ENCODE measurements around the gene ZNF629. TPM values are rescaled to one million over a fixed set of nuclear protein-coding genes. Genes with fewer than 3 reads are reported as not detected.

The ZNF629 gene
- total RNA-seq (ENCODE audit: low replicate concordance): 13.7 and 24.5 TPM in 2 replicates

GRCh38 chr16:30786936-30787612, at the start of gene ZNF629:
TSS of gene ZNF629 (minus strand) at chr16:30787205. CDS start at chr16:30784482, 2,723 bp downstream.
- H3K9me3 ChIP-seq (ENCODE audit: low read depth): no peaks in the 10 kb centered on the region
- Mint-ChIP-seq H3K27ac (peak within 1 kb of the TSS; percentile 96), H3K36me3 (peaks cover 8% of the 10 kb centered on the region), H3K27me3 (ENCODE audit: insufficient read depth, low read depth) (peaks cover 12% of the 10 kb centered on the region), H3K4me3 (peak within 1 kb of the TSS; percentile 93), H3K9me3 (no peaks in the 10 kb centered on the region), H3K4me1 (peaks cover 14% of the 10 kb centered on the region)
- peaks cover 5% of the 10 kb centered on the region for H3K4me1 ChIP-seq
- H3K27me3 ChIP-seq: no peaks in the 10 kb centered on the region
- peak within 1 kb of the TSS; percentile 93 for H3K4me2 ChIP-seq
- no peaks in the 10 kb centered on the region for H3K36me3 ChIP-seq
- peaks cover 14% of the 10 kb centered on the region for H3F3A ChIP-seq (ENCODE audit: low read depth)
- H3K9ac ChIP-seq: peak within 1 kb of the TSS; percentile 81
- H3K79me2 ChIP-seq (ENCODE audit: low read depth): peaks cover 29% of the 10 kb centered on the region
- DNase-seq (ENCODE audit: low spot score): peak; percentile 90
- H2AFZ ChIP-seq (replicated peaks): peak within 1 kb of the TSS; percentile 87
- peak within 1 kb of the TSS; percentile 99 for H3K4me3 ChIP-seq
- TF ChIP-seq EZH2 (IDR thresholded peaks at IDR 0.05) (no peak), CTCF (IDR thresholded peaks at IDR 0.05) (no peak), EZH2phosphoT487 (IDR thresholded peaks at IDR 0.05) (no peak)
- peaks cover 19% of the 10 kb centered on the region for H4K20me1 ChIP-seq (ENCODE audit: low read depth)
- peak within 1 kb of the TSS; percentile 86 for H3K27ac ChIP-seq

- H3K9me3 Mint-ChIP-seq: no peaks in the 10 kb centered on the region
- peaks cover 11% of the 10 kb centered on the region for H3K36me3 Mint-ChIP-seq
- no peak for DNase-seq (ENCODE audit: low spot score)
- H3K4me1 Mint-ChIP-seq: no peaks in the 10 kb centered on the region
- H3K4me3 Mint-ChIP-seq: no peak overlapping the region
- no peak overlapping the region for H3K27ac Mint-ChIP-seq
- no peak overlapping the region for H3K4me2 ChIP-seq
- no peaks in the 10 kb centered on the region for H3K27me3 Mint-ChIP-seq (ENCODE audit: insufficient read depth, low read depth)
- no peak overlapping the region for H3K4me3 ChIP-seq
- H3F3A ChIP-seq (ENCODE audit: low read depth): no peaks in the 10 kb centered on the region
- no peaks in the 10 kb centered on the region for H3K4me1 ChIP-seq
- H4K20me1 ChIP-seq (ENCODE audit: low read depth): no peaks in the 10 kb centered on the region
- H2AFZ ChIP-seq (replicated peaks): no peak overlapping the region
- no peak for TF ChIP-seq EZH2phosphoT487 (IDR thresholded peaks at IDR 0.05)
- no peak for TF ChIP-seq CTCF (IDR thresholded peaks at IDR 0.05)
- TF ChIP-seq EZH2 (IDR thresholded peaks at IDR 0.05): no peak
- no peak overlapping the region for H3K27ac ChIP-seq
- no peaks in the 10 kb centered on the region for H3K36me3 ChIP-seq
- peaks cover 14% of the 10 kb centered on the region for H3K27me3 ChIP-seq
- no peak overlapping the region for H3K9ac ChIP-seq
- no peaks in the 10 kb centered on the region for H3K9me3 ChIP-seq (ENCODE audit: low read depth)
- H3K79me2 ChIP-seq (ENCODE audit: low read depth): no peaks in the 10 kb centered on the region
Observed at GRCh38 chr16:30834130-30834740, 47.2 kb upstream of the ZNF629 start.

- H3K4me3 ChIP-seq: no peak overlapping the region
- no peaks in the 10 kb centered on the region for H3K9me3 Mint-ChIP-seq
- DNase-seq (ENCODE audit: low spot score): no peak
- peaks cover 8% of the 10 kb centered on the region for H3K36me3 Mint-ChIP-seq
- H3K79me2 ChIP-seq (ENCODE audit: low read depth): no peaks in the 10 kb centered on the region
- H3K27me3 Mint-ChIP-seq (ENCODE audit: insufficient read depth, low read depth): peaks cover 7% of the 10 kb centered on the region
- H3K4me2 ChIP-seq: no peak overlapping the region
- H3K36me3 ChIP-seq: no peaks in the 10 kb centered on the region
- H4K20me1 ChIP-seq (ENCODE audit: low read depth): no peaks in the 10 kb centered on the region
- H3K4me3 Mint-ChIP-seq: no peak overlapping the region
- no peak overlapping the region for H3K27ac ChIP-seq
- H3F3A ChIP-seq (ENCODE audit: low read depth): no peaks in the 10 kb centered on the region
- H3K27ac Mint-ChIP-seq: no peak overlapping the region
- no peak for TF ChIP-seq CTCF (IDR thresholded peaks at IDR 0.05)
- H3K9me3 ChIP-seq (ENCODE audit: low read depth): no peaks in the 10 kb centered on the region
- peaks cover 42% of the 10 kb centered on the region for H3K27me3 ChIP-seq
- no peaks in the 10 kb centered on the region for H3K4me1 Mint-ChIP-seq
- no peak overlapping the region for H2AFZ ChIP-seq (replicated peaks)
- H3K9ac ChIP-seq: no peak overlapping the region
- no peaks in the 10 kb centered on the region for H3K4me1 ChIP-seq
Observed at GRCh38 chr16:30830072-30830417, 43.0 kb upstream of the ZNF629 start.

Measured in neural progenitor cell (in vitro differentiated cells).